K562 (cell line): ENCODE data around the gene SOX15. TPM values are rescaled to one million over a fixed set of nuclear protein-coding genes. Genes with fewer than 3 reads are reported as not detected.

Experiments used
- BRD4 ChIP-seq: fragments of 200-600 bp; sonication (generic); IDR thresholded peaks from 2 replicates; pipeline ENCODE4 v1.6.1; 2017; ENCODE audit warnings: inconsistent platforms
- CC2D1A ChIP-seq: fragments of 450-650 bp; IDR thresholded peaks from 2 replicates; pipeline ENCODE4 v1.6.1; 2017; ENCODE audit warnings: mild to moderate bottlenecking
- ERF ChIP-seq: fragments of 450-650 bp; formaldehyde crosslinking; IDR thresholded peaks from 2 replicates; pipeline ENCODE4 v1.4.0; 2020; ENCODE audit warnings: mild to moderate bottlenecking, mixed read lengths
- GTF2E2 ChIP-seq: fragments of 200-800 bp; sonication (Bioruptor generic); IDR thresholded peaks from 2 replicates; pipeline ENCODE4 v1.6.1; 2016; ENCODE audit warnings: missing genetic modification characterization, missing compliant biosample characterization
- HDAC8 ChIP-seq: fragments of 450-650 bp; IDR thresholded peaks from 2 replicates; pipeline ENCODE4 v1.6.1; 2016; ENCODE audit warnings: mild to moderate bottlenecking, missing genetic modification characterization, moderate library complexity, missing compliant biosample characterization
- MYNN ChIP-seq, 2 experiments: sonication (generic); formaldehyde crosslinking in 1 of 2; IDR thresholded peaks; 2 replicates each; pipeline versions ENCODE4 v1.5.0 to v1.6.1; 2016 to 2020; ENCODE audit warnings: antibody characterized with exemption in 1 of 2, missing genetic modification reagents in 1 of 2
- PHTF2 ChIP-seq: fragments of 250-450 bp; sonication (Bioruptor Pico); IDR thresholded peaks from 2 replicates; pipeline ENCODE4 v1.5.0; 2021; ENCODE audit warnings: mild to moderate bottlenecking
- RB1 ChIP-seq: fragments of 450-650 bp; IDR thresholded peaks from 2 replicates; pipeline ENCODE4 v1.6.1; 2017; ENCODE audit warnings: low read depth, mild to moderate bottlenecking
- SP2 ChIP-seq: IDR thresholded peaks from 2 replicates; pipeline ENCODE4 v1.6.1; 2011; ENCODE audit warnings: mild to moderate bottlenecking, low read depth, low read length, moderate library complexity; ENCODE audit not compliant: poor library complexity, severe bottlenecking; ENCODE audit errors: extremely low read depth
- SRSF3 ChIP-seq: fragments of 200-400 bp; formaldehyde crosslinking; IDR thresholded peaks from 2 replicates; pipeline ENCODE4 v1.6.1; 2016; ENCODE audit warnings: mild to moderate bottlenecking, low read length, moderate library complexity; ENCODE audit not compliant: insufficient read depth
- ZBED1 ChIP-seq: IDR thresholded peaks from 2 replicates; pipeline ENCODE4 v1.6.1; 2014
- ZBTB8A ChIP-seq: fragments of 450-650 bp; IDR thresholded peaks from 2 replicates; pipeline ENCODE4 v1.6.1; 2018; ENCODE audit warnings: mild to moderate bottlenecking, moderate library complexity; ENCODE audit not compliant: partially characterized antibody
- ZC3H8 ChIP-seq: fragments of 450-650 bp; IDR thresholded peaks from 2 replicates; pipeline ENCODE4 v1.6.1; 2017
- ZNF143 ChIP-seq: sonication (generic); formaldehyde crosslinking; IDR thresholded peaks from 2 replicates; pipeline ENCODE4 v1.9.0; 2022; ENCODE audit warnings: mild to moderate bottlenecking, missing genetic modification reagents
- ZNF347 ChIP-seq: fragments of 450-650 bp; formaldehyde crosslinking; IDR thresholded peaks from 2 replicates; pipeline ENCODE4 v1.4.0; 2020; ENCODE audit warnings: low read depth, mild to moderate bottlenecking, moderate library complexity
- ZSCAN32 ChIP-seq: fragments of 450-650 bp; formaldehyde crosslinking; IDR thresholded peaks from 2 replicates; pipeline ENCODE4 v1.4.0; 2020; ENCODE audit warnings: mild to moderate bottlenecking, moderate library complexity
- polyA plus RNA-seq, 8 experiments: library from polyadenylated mRNA; depleted of rRNA in 4 of 8; stranded (reverse) in 5 of 8; unstranded in 3 of 8; fragments of >200 nt; fragmentation: Nextera tagmentation in 2 of 8; fragmentation: Illumina TruSeq in 1 of 8; extraction: Ambion mirVana in 2 of 8; extraction: Trizol in 1 of 8; gene quantifications; 2 replicates each; pipeline versions ENCODE4 v1.2.1 to v1.2.3, GENCODE V29; 2011 to 2014; ENCODE audit warnings: inconsistent platforms in 1 of 8, missing spikeins in 1 of 8
- total RNA-seq, 7 experiments: library from RNA; depleted of rRNA in 6 of 7; stranded (reverse); fragments of >200 nt in 6 of 7; fragmentation: Illumina TruSeq in 2 of 7; extraction: Trizol in 2 of 7; gene quantifications; 2 replicates each; pipeline versions ENCODE4 v1.2.1 to v1.2.3, GENCODE V29; 2011 to 2021; ENCODE audit warnings: low replicate concordance in 1 of 7
- TF ChIP-seq, protein P1 (sequence below): fragments of 250-450 bp; sonication (Bioruptor Pico); IDR thresholded peaks from 2 replicates; pipeline ENCODE4 v1.5.0; 2022; ENCODE audit warnings: mild to moderate bottlenecking
- TF ChIP-seq, protein P2 (sequence below): IDR thresholded peaks from 2 replicates; pipeline ENCODE4 v1.6.1; 2016; ENCODE audit warnings: missing genetic modification characterization, missing compliant biosample characterization
- TF ChIP-seq, protein P3 (sequence below): fragments of 450-650 bp; formaldehyde crosslinking; IDR thresholded peaks from 2 replicates; pipeline ENCODE4 v1.4.0; 2022; ENCODE audit warnings: missing genetic modification characterization
- TF ChIP-seq, protein P4 (sequence below): fragments of 250-450 bp; sonication (Bioruptor Pico); IDR thresholded peaks from 2 replicates; pipeline ENCODE4 v1.9.0; 2021; ENCODE audit warnings: mild to moderate bottlenecking, inconsistent platforms

SOX15 gene
- total and polyA plus RNA-seq, 9 of the 15 experiments (the other 6 are each of a cell fraction or from before 2014, with no cell fraction given) = 0.07 to 0.33 (median 0.19) TPM; not detected in 5

DNA sequence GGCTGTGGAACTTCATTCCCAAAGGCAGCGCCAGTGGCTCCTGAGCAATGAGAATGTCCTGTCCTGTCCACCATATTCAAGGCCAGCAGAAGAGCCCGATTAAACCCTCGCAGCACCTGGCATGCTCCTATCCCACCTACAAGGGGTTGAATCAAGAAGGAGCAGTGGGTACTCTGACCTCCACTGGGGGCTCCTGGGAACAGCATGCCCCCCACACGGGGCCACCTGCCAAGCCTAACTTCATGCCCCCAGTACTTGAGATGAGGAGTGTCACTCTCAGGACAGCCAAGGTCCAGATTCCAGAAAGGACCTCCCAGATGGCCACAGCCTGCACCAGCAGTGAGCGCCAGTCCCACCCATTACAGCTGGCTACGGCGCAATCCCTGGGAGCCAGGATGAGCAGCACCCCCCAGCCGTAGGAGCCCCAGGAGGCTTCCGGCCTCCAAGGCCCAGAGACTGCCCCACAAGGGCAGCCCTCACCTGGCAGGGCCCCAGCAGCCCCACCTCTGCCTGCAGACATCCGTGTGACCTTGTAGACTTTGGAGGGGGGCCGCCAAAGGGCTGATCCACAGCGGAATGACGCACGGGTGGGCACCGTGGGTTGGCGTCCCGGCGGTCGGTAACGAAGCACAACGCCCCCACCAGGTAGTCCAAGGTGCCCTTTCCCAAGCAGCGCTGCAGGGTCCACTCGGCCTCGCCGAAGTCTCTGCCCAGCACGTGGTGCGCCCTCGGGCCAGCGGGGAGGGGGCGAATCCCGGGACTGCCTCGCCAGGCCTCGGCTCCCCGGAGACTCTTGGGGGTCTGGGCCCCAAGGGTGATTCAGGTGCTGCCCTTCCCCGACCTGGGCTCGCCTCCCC, 7.3 kb downstream of the SOX15 start (continued):
- TF ChIP-seq, protein P1, sequence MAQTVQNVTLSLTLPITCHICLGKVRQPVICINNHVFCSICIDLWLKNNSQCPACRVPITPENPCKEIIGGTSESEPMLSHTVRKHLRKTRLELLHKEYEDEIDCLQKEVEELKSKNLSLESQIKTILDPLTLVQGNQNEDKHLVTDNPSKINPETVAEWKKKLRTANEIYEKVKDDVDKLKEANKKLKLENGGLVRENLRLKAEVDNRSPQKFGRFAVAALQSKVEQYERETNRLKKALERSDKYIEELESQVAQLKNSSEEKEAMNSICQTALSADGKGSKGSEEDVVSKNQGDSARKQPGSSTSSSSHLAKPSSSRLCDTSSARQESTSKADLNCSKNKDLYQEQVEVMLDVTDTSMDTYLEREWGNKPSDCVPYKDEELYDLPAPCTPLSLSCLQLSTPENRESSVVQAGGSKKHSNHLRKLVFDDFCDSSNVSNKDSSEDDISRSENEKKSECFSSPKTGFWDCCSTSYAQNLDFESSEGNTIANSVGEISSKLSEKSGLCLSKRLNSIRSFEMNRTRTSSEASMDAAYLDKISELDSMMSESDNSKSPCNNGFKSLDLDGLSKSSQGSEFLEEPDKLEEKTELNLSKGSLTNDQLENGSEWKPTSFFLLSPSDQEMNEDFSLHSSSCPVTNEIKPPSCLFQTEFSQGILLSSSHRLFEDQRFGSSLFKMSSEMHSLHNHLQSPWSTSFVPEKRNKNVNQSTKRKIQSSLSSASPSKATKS (CRISPR knock-in tag) = no peak
- TF ChIP-seq ZC3H8 = no peak
- no peak for TF ChIP-seq ERF
- no peak for TF ChIP-seq SP2
- no peak for TF ChIP-seq CC2D1A
- TF ChIP-seq MYNN (IDR thresholded peaks at IDR 0.05) = 0 out of 2 replicates have a peak, but pooled peaks have one; percentile 7
- TF ChIP-seq MYNN (CRISPR knock-in tag; IDR thresholded peaks at IDR 0.05) = no peak
- TF ChIP-seq, protein P2, sequence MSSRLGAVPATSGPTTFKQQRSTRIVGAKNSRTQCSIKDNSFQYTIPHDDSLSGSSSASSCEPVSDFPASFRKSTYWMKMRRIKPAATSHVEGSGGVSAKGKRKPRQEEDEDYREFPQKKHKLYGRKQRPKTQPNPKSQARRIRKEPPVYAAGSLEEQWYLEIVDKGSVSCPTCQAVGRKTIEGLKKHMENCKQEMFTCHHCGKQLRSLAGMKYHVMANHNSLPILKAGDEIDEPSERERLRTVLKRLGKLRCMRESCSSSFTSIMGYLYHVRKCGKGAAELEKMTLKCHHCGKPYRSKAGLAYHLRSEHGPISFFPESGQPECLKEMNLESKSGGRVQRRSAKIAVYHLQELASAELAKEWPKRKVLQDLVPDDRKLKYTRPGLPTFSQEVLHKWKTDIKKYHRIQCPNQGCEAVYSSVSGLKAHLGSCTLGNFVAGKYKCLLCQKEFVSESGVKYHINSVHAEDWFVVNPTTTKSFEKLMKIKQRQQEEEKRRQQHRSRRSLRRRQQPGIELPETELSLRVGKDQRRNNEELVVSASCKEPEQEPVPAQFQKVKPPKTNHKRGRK (tag) = no peak
- no peak for TF ChIP-seq PHTF2 (CRISPR knock-in tag)
- no peak; the same call in 1 of the 2 replicates for TF ChIP-seq BRD4
- TF ChIP-seq, protein P3, sequence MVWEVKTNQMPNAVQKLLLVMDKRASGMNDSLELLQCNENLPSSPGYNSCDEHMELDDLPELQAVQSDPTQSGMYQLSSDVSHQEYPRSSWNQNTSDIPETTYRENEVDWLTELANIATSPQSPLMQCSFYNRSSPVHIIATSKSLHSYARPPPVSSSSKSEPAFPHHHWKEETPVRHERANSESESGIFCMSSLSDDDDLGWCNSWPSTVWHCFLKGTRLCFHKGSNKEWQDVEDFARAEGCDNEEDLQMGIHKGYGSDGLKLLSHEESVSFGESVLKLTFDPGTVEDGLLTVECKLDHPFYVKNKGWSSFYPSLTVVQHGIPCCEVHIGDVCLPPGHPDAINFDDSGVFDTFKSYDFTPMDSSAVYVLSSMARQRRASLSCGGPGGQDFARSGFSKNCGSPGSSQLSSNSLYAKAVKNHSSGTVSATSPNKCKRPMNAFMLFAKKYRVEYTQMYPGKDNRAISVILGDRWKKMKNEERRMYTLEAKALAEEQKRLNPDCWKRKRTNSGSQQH = no peak
- no peak for TF ChIP-seq RB1
- no peak for TF ChIP-seq SRSF3
- TF ChIP-seq, protein P4, sequence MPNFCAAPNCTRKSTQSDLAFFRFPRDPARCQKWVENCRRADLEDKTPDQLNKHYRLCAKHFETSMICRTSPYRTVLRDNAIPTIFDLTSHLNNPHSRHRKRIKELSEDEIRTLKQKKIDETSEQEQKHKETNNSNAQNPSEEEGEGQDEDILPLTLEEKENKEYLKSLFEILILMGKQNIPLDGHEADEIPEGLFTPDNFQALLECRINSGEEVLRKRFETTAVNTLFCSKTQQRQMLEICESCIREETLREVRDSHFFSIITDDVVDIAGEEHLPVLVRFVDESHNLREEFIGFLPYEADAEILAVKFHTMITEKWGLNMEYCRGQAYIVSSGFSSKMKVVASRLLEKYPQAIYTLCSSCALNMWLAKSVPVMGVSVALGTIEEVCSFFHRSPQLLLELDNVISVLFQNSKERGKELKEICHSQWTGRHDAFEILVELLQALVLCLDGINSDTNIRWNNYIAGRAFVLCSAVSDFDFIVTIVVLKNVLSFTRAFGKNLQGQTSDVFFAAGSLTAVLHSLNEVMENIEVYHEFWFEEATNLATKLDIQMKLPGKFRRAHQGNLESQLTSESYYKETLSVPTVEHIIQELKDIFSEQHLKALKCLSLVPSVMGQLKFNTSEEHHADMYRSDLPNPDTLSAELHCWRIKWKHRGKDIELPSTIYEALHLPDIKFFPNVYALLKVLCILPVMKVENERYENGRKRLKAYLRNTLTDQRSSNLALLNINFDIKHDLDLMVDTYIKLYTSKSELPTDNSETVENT = no peak
- no peak for TF ChIP-seq ZBED1
- 0 out of 2 replicates have a peak, but pooled peaks have one; percentile 46 for TF ChIP-seq ZNF347
- no peak for TF ChIP-seq ZSCAN32 (CRISPR knock-in tag)
- no peak for TF ChIP-seq ZBTB8A
- TF ChIP-seq HDAC8 (tag) = no peak
- TF ChIP-seq ZNF143 = no peak
- no peak for TF ChIP-seq GTF2E2 (tag)
